GM21390 (cell line): ENCODE results near the gene COG7.

ENCODE experiments used
- ATAC-seq: cut with Tn5 transposase; IDR thresholded peaks from one replicate; pipeline ENCODE4 v1.9.1; 2021; ENCODE audit not compliant: unreplicated experiment

COG7 gene

DNA sequence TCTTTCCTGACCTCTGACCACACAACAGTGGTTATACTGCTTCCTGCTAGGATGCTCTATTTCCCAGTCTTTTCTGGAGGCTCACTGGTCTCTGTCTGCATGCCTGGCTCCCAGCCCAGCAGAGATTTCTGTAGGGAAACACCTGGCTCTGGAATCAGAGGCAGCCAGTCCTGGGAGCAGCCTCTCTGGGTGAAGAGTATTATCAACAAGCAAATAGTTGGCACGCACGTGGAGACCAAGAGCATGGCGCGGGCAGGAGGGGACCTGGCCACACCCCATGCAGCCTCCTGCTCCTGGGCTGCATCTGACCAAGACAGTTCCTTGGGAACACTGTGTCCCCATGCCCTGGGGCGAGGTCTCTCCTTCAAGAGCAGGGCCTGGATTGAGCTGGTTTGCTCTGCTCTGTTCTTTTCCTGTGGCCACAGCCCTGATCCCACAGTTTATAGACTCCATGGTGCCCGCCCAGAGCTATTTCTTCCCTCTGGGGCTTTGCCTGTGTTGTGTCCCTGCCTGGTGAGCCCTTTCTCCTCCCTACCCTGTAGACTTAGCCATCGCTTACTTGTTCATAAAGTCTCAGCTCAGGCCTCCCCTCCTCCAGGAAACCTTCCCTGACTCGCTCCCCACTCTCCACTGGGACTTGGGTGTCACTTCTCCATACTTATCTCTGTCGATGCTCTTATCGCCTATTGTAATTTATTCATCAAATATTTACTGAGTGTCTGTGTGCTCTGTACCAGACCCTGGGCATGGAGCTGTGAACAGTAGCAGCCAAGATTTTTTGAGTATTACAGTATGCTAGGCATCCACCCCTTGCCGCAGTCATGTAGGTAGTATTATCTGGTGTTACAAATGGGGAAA is 90.3 kb downstream of the COG7 start:
- no peak for ATAC-seq

DNA sequence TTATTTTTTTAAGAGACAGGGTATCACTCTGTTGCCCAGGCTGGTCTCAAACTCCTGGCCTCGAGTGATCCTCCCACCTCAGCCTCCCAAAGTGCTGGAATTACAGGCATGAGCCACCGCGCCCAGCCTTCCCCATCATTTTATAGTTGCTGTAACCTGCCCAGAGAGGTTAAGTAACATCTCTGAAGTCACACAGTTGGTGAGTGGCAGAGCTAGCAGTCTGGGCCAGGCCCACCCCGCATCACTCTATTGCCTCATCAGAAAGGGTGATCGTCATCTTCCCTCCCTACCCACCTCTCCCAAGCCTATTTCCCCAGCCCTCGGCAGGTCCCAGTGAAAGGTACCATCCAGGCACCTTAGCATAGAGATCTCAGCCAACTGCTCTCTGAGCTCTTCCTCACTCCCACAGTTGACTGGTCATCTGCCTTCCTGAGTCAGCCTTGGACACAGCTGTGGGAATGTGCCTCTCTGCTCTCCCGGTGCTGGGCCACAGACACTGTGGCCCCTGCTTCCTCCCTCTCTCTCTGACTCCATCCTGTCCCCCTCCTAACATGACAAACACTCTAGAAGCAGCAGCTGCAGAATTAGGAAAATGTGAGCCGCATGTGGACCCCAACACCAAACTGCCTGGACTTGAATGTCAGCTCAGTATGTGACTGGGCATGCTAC is 93.8 kb downstream of the COG7 start:
- no peak for ATAC-seq

DNA sequence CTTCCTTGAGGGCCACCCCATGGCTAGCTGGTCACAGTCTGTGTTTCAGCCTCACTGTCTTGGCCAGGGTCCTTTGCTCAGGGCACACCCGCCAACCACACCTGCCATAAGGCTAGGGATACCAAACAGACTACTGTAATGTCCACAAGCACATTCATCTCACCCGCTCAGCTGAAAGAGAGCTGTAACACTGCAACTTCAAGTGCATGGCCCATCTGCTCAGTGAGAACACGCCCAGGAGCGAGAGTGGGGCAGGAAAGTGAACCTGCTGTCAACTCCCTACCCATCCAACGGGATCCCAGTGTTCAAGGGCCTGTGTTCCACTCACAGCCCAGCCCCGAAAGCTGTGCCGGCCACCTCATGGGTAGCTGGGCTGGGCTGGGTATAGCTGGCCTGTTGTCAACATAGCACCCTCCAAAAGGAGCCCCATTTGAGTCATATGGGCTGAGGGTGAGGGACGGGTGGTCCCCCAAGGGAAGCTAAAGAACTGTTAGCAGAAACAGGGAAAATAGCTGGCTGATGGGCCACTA is 95.2 kb downstream of the COG7 start:
- ATAC-seq: no peak

DNA sequence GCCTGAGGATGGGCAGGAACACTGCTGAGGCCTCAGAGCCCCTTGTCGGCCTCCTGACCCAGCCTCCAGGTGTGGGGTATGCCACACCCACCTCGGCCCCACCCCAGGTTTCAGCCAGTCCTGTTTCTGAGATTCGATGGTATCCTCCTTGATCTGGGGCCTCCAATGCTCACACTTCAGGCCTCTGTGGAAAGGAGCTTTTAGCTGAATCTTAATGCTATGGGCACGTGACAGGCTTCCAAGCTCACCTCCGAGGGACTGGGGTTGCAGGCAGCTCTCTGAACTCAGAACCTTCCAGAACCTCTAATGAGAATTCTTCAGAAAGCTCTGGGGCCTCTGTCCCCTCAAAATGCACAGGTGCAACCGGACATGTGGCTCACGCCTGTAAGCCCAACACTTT is 96.0 kb downstream of the COG7 start:
- ATAC-seq: no peak

DNA sequence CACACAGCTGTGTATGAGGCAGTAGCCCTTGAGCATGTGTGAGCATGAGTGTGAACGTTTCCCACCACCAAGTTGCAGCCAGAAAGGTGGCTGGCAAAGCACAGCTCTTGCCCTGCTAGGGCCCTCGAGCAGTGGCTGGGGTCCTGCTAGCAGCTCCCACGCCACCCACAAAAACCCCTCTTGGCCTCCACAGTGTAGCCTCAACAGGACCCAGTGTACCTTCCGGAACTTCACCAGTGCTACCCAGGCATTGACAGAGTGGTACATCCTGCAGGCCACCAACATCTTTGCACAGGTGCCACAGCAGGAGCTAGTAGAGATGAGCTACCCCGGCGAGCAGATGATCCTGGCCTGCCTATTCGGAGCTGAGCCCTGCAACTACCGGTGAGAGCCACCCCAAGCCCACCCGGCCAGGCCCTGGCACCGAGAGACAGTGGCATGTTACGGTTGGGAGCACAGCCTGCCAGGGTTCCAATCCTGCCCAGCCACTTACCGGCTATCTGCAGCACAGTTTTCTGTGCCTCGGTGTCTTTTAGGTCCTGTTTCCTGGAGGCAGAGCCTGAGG is 97.8 kb downstream of the COG7 start:
- ATAC-seq: no peak

DNA sequence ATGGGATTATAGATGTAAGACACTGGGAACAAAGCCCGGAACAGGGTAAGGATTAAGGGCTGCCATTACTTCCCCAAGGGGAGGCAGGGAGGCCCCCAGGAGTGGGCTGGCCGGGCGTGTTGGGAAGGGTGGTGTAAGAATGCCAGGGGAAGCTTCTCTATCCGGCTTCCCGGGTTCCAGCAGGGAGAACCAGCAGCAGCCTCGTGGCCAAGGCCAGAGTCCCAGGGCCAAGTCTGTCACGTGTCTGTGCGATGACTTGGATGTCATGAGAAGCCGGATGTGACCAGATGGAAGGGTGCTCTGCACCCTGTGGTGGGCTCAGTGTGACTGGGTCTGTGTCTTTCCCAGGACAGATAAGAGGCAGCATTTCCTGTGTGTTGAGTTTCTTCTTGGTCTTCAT is 98.7 kb downstream of the COG7 start:
- ATAC-seq: no peak

DNA sequence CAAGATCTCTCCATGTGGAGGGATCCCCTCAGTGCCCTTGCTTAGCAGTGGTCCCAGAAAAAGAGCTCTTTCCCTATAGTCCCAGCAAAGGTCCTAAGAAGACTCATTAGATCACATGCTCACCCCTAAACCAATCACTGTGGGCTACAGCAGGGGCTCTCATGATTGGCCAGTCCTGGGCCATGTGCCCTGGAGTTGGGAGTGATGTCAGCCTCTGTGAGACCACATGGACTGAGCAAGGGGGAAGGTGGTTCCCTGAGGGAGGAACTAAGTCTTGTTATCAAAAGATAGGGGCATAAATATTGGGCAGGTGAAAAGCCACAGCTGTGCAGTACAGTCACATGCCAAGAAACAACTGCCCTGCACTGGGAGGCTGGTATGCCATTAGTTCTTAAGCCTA is 99.5 kb downstream of the COG7 start:
- ATAC-seq: no peak

DNA sequence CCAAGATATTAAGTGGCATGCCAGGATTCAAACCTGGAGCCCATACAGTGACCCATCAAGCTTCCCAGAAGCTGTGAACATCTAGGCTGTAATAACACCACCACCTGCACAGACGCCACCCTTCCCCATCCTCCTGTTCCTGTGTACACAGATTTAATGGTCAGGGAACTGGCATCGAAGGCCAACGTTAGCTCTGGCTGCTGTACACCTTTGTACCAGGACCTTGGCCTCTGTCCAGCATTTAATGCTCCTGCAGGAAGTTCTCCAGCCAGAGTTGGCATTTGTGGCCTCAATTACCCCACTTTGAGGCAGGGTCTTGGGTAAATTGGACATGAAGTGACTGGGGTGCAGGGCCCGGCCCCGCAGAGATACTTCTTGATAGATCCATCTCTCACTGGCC is 101.6 kb downstream of the COG7 start:
- ATAC-seq: no peak

DNA sequence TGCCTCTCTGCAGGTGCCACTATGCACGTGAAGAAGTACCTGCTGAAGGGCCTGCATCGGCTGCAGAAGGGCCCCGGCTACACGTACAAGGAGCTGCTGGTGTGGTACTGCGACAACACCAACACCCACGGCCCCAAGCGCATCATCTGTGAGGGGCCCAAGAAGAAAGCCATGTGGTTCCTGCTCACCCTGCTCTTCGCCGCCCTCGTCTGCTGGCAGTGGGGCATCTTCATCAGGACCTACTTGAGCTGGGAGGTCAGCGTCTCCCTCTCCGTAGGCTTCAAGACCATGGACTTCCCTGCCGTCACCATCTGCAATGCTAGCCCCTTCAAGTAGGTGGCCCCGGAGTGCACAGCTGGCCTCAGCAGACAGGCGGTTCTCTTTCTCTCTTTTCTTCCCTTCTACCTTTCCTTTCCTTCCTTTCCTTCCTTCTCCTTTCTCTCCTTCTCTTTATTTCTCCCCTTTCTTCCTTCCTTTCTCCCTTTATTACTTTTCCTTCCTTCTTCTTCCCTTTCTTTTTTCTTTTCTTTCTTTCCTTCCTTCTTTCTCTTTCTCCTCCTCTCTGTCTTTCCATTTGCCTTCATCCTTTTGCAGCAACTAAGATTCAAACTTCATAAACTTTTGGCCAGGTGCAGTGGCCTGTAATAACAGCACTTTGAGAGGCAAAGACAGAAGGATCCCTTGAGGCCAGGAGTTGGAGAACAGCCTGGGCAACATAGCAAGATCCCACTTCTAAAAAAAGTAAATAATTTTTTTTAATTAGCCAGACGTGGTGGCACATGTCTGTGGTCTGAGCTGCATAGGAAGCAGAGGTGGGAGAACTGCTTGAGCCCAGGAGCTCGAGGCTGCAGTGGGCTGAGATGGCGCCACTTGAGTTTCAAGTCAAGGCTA is 104.2 kb downstream of the COG7 start:
- no peak for ATAC-seq

DNA sequence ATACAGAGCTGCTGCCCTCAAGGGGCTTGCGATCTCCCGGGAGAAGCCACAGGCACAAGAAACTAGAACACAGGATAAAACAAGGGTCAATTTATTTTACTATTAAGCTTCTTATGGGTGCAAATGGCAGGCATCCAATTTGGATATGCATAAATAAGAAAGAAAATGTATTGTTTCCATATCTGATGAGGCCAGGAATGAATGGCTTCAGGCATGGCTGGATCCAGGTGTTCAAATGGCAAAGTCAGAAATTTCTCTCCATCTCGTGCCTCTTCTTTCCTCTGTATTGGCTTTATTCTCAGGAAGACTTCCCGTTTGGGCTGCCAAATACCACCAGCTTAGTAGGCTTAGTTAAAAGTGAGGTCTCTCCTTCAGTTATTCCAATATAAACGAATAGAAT is 107.8 kb downstream of the COG7 start:
- ATAC-seq: no peak

DNA sequence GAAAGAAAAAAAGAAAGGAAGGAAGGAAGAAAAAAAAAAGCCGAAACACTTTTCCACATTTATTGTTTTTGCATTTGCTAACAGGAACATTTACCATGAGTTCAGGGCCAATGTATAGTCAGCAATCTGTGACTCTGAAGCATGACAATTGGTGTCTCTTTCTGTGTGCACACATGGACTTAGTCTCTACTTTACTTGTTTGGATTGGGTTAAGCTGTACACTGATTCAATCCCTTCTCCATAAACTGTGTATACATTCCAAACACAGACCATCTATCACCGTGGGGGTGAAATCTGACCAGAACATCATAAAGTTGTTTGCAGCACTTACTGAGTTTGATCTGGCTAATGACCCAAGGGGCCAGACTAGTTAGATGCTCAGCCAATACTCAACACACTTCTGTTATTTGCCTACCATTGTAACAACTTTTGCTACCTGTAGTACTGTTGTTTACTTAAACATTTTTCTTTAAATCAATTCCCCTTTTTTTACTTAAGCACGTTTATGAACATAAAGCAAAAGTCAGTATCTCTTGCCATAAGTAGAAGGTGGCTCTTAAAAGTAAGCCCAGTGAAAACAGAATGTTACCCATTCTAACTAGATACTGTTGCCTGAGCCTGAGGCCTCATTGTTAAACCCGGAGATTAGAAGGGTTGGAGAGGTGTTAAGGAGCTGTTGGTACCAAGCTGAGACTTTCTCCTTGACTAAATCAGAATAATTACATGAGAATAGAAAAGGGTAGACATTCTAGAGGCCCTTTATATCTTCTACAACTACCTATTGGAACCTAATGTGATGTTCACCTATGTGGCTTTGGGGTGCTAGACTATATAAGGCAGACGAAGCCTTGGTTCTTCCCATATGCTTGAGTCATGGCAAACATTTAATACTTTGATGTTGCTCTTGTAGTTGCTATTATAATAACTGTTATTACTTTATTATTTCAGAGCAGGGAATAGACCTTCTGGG is 109.1 kb downstream of the COG7 start:
- ATAC-seq: no peak

DNA sequence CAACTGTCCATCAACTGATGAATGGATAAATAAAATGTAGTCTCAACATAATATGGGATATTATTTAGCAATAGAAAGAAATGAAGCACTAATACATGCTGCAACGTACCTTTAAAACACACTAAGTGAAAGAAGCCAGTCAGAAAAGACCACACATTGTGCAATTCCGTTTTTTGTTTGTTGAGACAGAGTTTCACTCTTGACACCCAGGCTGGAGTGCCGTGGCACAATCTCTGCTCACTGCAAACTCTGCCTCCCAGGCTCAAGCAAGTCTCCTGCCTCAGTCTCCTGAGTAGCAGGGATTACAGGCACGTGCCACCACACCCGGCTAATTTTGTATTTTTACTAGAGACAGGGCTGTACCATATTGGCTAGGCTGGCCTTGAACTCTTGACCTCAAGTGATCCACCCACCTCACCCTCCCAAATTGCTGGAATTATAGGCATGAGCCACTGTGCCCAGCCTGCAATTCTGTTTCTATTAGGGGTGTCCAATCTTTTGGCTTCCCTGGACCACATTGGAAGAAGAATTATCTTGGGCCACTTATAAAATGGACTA is 110.8 kb downstream of the COG7 start:
- no peak for ATAC-seq

DNA sequence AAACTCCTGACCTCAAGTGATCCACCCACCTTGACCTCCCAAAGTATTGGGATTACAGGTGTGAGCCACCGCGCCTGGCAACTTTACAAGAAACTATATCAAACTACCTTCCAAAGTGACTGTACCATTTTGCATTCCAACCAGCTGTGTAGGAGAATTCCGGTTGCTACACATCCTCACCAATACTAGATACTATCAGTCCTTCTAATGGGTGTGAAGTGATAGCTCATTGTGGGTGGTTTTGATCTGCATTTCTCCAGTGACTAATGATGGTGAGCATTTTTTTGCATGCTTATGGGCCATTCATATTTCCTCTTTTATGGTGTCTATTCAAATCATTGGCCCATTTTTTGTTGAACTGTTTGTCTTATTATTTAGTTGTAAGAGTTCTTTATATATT is 113.2 kb downstream of the COG7 start:
- ATAC-seq: no peak
